Measurements from ENCODE around the gene CAMKK2.
"Not testable (repeated sequence)": the region's sequence is repeated elsewhere in the genome, so short reads cannot be mapped to it uniquely, and the experiment has no call there.

Gene CAMKK2

GRCh38 chr12:121222847-121223246, 73.7 kb downstream of the CAMKK2 start:
- no peak for DNase-seq

- no peak for DNase-seq
Observed at GRCh38 chr12:121219353-121219986, 77.0 kb downstream of the CAMKK2 start.

GRCh38 chr12:121218588-121219352, 77.7 kb downstream of the CAMKK2 start:
- DNase-seq: no peak

GRCh38 chr12:121217761-121218160, 78.7 kb downstream of the CAMKK2 start:
- no peak for DNase-seq

- DNase-seq: no peak
Observed at GRCh38 chr12:121217063-121217462, 79.4 kb downstream of the CAMKK2 start.

GRCh38 chr12:121216102-121216501, 80.4 kb downstream of the CAMKK2 start:
- no peak for DNase-seq

- peak; percentile 86 for DNase-seq
Observed at GRCh38 chr12:121214855-121215745, 81.4 kb downstream of the CAMKK2 start.

GRCh38 chr12:121214166-121214777, 82.2 kb downstream of the CAMKK2 start:
- no peak for DNase-seq

GRCh38 chr12:121212875-121213274, 83.6 kb downstream of the CAMKK2 start:
- no peak for DNase-seq

- peak; percentile 90 for DNase-seq
Observed at GRCh38 chr12:121209624-121210572, 86.6 kb downstream of the CAMKK2 start, which contains the start of gene P2RX4. Gene P2RX4 (plus strand): TSS chr12:121210129. CDS start chr12:121210165, 36 bp downstream.

- DNase-seq: no peak
Observed at GRCh38 chr12:121209221-121209620, 87.3 kb downstream of the CAMKK2 start.

- not testable (repeated sequence) for DNase-seq
Observed at GRCh38 chr12:121208571-121208970, 87.9 kb downstream of the CAMKK2 start.

- DNase-seq: no peak
Observed at GRCh38 chr12:121205491-121205890, 91.0 kb downstream of the CAMKK2 start.

GRCh38 chr12:121203482-121203881, 93.0 kb downstream of the CAMKK2 start:
- DNase-seq: peak; percentile 48

- DNase-seq: no peak
Observed at GRCh38 chr12:121202407-121203355, 93.8 kb downstream of the CAMKK2 start.

GRCh38 chr12:121201140-121201539, 95.4 kb downstream of the CAMKK2 start:
- not testable (repeated sequence) for DNase-seq

GRCh38 chr12:121198949-121199348, 97.6 kb downstream of the CAMKK2 start:
- DNase-seq: no peak

GRCh38 chr12:121196902-121197301, 99.6 kb downstream of the CAMKK2 start:
- no peak for DNase-seq

- DNase-seq: no peak
Observed at GRCh38 chr12:121191151-121191550, 105.4 kb downstream of the CAMKK2 start.

GRCh38 chr12:121190523-121191031, 105.9 kb downstream of the CAMKK2 start:
- DNase-seq: no peak
